ENCODE results near the gene ADAMTSL1. TPM values are rescaled to one million over a fixed set of nuclear protein-coding genes. Genes with fewer than 3 reads are reported as not detected.

Gene ADAMTSL1
- total and polyA plus RNA-seq, 2 of the 13 experiments (the other 11 are each of a cell fraction or from before 2014, with no cell fraction given): not detected

DNA sequence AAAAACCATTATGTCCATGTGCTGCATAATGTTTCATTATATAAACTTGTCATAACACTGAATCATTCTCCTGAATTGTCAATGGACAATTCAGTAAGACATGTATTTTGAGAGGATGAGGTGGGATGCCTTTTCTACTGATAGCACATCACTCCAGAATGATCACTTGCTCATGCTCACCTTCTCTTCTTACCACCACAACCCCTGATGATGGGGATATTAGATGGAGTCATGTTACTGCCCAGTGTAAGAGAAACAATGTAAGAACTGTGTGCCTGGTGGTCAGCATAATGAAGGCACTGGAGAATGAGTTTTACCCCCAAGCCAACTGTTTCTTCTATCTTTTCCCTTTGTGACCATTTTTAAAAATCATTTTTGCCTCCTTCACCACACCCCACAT, 198.8 kb downstream of the ADAMTSL1 start:
- TF ChIP-seq, protein P1, sequence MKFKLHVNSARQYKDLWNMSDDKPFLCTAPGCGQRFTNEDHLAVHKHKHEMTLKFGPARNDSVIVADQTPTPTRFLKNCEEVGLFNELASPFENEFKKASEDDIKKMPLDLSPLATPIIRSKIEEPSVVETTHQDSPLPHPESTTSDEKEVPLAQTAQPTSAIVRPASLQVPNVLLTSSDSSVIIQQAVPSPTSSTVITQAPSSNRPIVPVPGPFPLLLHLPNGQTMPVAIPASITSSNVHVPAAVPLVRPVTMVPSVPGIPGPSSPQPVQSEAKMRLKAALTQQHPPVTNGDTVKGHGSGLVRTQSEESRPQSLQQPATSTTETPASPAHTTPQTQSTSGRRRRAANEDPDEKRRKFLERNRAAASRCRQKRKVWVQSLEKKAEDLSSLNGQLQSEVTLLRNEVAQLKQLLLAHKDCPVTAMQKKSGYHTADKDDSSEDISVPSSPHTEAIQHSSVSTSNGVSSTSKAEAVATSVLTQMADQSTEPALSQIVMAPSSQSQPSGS (CRISPR knock-in tag; IDR thresholded peaks at IDR 0.05): no peak
- TF ChIP-seq, protein P2, sequence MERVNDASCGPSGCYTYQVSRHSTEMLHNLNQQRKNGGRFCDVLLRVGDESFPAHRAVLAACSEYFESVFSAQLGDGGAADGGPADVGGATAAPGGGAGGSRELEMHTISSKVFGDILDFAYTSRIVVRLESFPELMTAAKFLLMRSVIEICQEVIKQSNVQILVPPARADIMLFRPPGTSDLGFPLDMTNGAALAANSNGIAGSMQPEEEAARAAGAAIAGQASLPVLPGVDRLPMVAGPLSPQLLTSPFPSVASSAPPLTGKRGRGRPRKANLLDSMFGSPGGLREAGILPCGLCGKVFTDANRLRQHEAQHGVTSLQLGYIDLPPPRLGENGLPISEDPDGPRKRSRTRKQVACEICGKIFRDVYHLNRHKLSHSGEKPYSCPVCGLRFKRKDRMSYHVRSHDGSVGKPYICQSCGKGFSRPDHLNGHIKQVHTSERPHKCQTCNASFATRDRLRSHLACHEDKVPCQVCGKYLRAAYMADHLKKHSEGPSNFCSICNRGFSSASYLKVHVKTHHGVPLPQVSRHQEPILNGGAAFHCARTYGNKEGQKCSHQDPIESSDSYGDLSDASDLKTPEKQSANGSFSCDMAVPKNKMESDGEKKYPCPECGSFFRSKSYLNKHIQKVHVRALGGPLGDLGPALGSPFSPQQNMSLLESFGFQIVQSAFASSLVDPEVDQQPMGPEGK (CRISPR knock-in tag; IDR thresholded peaks at IDR 0.05): no peak
- H3K4me3 ChIP-seq (replicated peaks in 1 of 3; ENCODE audit: insufficient read depth in 1 of 3, low read depth in 2 of 3, low read length in 3 of 3): no peak overlapping the region
- no peaks in the 10 kb centered on the region for H3K79me2 ChIP-seq (ENCODE audit: insufficient read depth, low read length)
- FAIRE-seq: no peak
- no peaks in the 10 kb centered on the region for H3K27me3 ChIP-seq (ENCODE audit: control insufficient read depth in 1 of 2, insufficient read depth in 2 of 2, low read length in 2 of 2)
- no peak overlapping the region for H3K9ac ChIP-seq (ENCODE audit: insufficient read depth, low read depth, low read length)
- no peak overlapping the region for H2AFZ ChIP-seq (ENCODE audit: low read length)
- no peak for ATAC-seq
- intact Hi-C loops (cut with micrococcal nuclease; ENCODE audit: unreplicated experiment) (no loop called here), in situ Hi-C loops (cut with HindIII; ENCODE audit: extremely low pct_ligation_motif_present, low pct_unique_long_range_greater_than_20kb) (no loop called here)
- no peaks in the 10 kb centered on the region for H3K9me3 ChIP-seq (ENCODE audit: low read length)
- H3K4me1 ChIP-seq (ENCODE audit: insufficient read depth, low read length): no peaks in the 10 kb centered on the region
- DNase-seq (ENCODE audit: low spot score): no peak
- no peak overlapping the region for H3K27ac ChIP-seq (ENCODE audit: extremely low read length, insufficient read depth, low read length)
- ChIA-PET CTCF (ENCODE audit: low intra/inter-chr PET ratio, low total read pairs) (no interaction called here), POLR2A (no interaction called here)
- no peak overlapping the region for H3K4me2 ChIP-seq (ENCODE audit: low read depth, low read length)
- BruUV-seq (replicated peaks): no TSS peak
- H4K20me1 ChIP-seq (ENCODE audit: insufficient read depth, low read length): no peaks in the 10 kb centered on the region
- no peaks in the 10 kb centered on the region for H3K36me3 ChIP-seq (replicated peaks in 1 of 2; ENCODE audit: control insufficient read depth in 1 of 2, insufficient read depth in 2 of 2, low read length in 2 of 2)

DNA sequence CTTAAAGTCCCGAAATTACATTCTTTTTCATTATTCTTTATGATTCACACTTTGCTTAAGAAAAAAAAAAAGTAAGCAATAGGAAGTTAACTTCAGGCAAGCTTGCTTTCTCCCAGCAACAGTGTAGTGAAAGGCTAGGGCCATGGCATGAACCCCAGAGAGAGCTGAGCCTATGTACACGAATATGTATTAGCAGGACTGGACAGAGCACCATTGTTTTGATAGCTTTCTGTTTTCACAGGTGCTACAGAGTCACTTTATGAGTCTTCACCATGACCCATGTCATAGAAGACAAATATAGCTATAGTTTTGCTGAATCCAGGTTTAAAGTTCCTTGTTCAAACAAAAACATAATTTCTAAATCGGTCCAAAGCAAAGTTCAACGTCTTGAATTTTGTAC, 199.2 kb downstream of the ADAMTSL1 start:
- in situ Hi-C loops (cut with HindIII; ENCODE audit: extremely low pct_ligation_motif_present, low pct_unique_long_range_greater_than_20kb): no loop called here
- TF ChIP-seq IRX3 (CRISPR knock-in tag; IDR thresholded peaks at IDR 0.05; ENCODE audit: borderline replicate concordance, low read depth) (no peak), RBM39 (IDR thresholded peaks at IDR 0.05; ENCODE audit: low read depth, low read length, poor library complexity, severe bottlenecking) (no peak), ZNF546 (CRISPR knock-in tag; conservative IDR thresholded peaks at IDR 0.05) (no peak), ZNF75D (CRISPR knock-in tag; IDR thresholded peaks at IDR 0.05; ENCODE audit: borderline replicate concordance) (no peak), BHLHE40 (IDR thresholded peaks at IDR 0.05; ENCODE audit: low read length) (no peak), RBM22 (optimal IDR thresholded peaks at IDR 0.05; ENCODE audit: low read length) (no peak), AKNA (CRISPR knock-in tag; IDR thresholded peaks at IDR 0.05; ENCODE audit: borderline replicate concordance) (no peak), MIXL1 (CRISPR knock-in tag; IDR thresholded peaks at IDR 0.05) (no peak), ZC3H4 (CRISPR knock-in tag; IDR thresholded peaks at IDR 0.05; ENCODE audit: borderline replicate concordance) (no peak)

More for the DNA sequence above, 199.2 kb downstream of the ADAMTSL1 start:
- intact Hi-C loops (cut with micrococcal nuclease; ENCODE audit: unreplicated experiment): no loop called here
- H2AFZ ChIP-seq (ENCODE audit: low read length): no peak overlapping the region
- H4K20me1 ChIP-seq (ENCODE audit: insufficient read depth, low read length): no peaks in the 10 kb centered on the region
- no peaks in the 10 kb centered on the region for H3K9me3 ChIP-seq (ENCODE audit: low read length)
- ATAC-seq (no peak), DNase-seq (ENCODE audit: low spot score) (no peak), FAIRE-seq (no peak)
- H3K4me2 ChIP-seq (ENCODE audit: low read depth, low read length): no peak overlapping the region
- no peak overlapping the region for H3K9ac ChIP-seq (ENCODE audit: insufficient read depth, low read depth, low read length)
- ChIA-PET CTCF (ENCODE audit: low intra/inter-chr PET ratio, low total read pairs) (no interaction called here), POLR2A (no interaction called here)
- no peaks in the 10 kb centered on the region for H3K4me1 ChIP-seq (ENCODE audit: insufficient read depth, low read length)
- no peaks in the 10 kb centered on the region for H3K79me2 ChIP-seq (ENCODE audit: insufficient read depth, low read length)
- no peak overlapping the region for H3K27ac ChIP-seq (ENCODE audit: extremely low read length, insufficient read depth, low read length)
- WGBS (ENCODE audit: low lambda C conversion rate): 1% methylated on average over 4 of the region's 4 CpGs
- no peaks in the 10 kb centered on the region for H3K36me3 ChIP-seq (replicated peaks in 1 of 2; ENCODE audit: control insufficient read depth in 1 of 2, insufficient read depth in 2 of 2, low read length in 2 of 2)
- H3K27me3 ChIP-seq (ENCODE audit: control insufficient read depth in 1 of 2, insufficient read depth in 2 of 2, low read length in 2 of 2): no peaks in the 10 kb centered on the region
- no peak overlapping the region for H3K4me3 ChIP-seq (replicated peaks in 1 of 3; ENCODE audit: insufficient read depth in 1 of 3, low read depth in 2 of 3, low read length in 3 of 3)
- BruUV-seq (replicated peaks): no TSS peak

Data from HepG2 (cell line).